ENCODE measurements around the gene ATG4D.
A peak's percentile ranks its signal among the peaks of the same experiment; 100 is the strongest.

ATG4D gene

DNA sequence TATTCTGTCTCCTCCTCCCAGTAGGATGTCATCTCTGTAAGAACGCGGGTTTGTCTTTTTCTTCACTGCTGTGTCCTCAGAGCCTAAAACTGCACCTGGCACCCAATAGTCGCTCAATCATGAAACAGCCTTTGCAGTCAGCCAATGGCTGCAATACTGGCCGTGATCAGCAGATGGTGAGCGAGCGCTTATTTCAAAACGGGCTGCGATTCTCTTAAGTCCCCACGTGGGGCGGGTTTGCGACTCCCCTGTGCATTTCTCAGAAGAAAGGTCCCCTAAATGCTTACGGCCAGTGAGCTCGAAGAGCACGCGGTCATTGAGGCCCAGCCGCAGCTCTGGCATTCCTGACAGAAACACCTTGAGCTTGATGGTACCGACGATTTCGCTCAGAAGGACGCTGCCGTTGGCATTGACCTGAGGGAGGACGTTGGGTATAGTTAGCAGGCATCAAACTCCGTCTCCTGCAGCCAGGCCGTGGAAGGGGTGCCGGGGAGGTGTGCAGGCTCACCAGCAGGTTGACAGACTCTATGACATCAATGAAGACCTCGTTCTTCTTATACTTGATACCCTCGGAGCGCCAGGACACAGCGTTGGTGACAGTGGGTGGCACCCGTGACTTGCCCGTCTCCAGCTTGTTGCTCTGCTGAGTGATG is 37.4 kb downstream of the ATG4D start:
- peak; percentile 90 for DNase-seq (ENCODE audit: low read depth)

DNA sequence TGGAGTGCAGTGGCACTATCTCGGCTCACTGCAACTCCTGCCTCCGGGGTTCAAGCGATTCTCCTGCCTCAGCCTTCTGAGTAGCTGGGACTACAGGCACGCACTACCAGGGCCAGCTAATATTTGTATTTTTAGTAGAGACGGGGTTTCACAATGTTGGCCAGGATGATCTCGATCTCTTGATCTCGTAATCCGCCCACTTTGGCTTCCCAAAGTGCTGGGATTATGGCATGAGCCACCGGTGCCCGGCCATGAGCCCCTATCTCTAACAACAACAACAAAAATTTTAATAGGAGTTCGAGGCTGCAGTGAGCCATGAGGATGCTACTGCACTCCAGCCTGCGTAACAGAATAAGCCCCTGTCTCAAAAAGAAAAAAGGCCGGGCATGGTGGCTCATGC is 38.4 kb downstream of the ATG4D start:
- DNase-seq (ENCODE audit: low read depth), result no peak

DNA sequence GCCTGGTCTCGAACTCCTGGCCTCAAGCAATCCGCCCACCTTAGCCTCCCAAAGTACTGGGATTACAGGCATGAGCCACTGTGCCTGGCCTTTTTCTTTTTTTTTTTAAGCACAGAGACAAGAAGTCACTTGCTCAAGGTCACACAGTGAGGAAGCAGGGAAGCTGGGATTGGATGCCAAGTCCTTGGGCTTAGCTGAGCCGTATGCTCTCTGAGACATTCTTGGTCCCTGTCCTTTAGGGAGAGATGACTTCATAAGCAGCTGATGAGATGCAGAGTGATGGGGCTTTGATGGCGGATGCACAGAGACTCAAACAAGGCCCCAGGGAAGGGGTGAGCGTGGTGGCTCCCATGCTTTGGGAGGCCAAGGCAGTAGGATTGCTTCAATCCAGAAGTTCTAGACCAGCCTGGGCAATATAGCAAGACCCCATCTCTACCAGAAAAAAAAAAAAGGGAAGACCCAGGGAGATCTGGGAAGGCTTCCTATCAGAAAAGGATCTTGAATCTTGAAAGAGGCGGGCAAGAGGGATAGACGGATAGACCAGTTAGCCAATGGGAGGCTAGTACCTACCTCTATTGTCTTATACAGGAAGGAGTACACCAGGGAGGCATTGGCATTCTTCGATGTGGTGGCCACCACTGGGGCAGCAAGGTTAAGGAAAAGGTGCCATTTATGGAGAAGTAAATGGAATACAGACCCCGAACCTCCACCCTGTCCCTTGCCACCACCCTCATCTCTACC is 39.5 kb downstream of the ATG4D start:
- DNase-seq (ENCODE audit: low read depth), result no peak

DNA sequence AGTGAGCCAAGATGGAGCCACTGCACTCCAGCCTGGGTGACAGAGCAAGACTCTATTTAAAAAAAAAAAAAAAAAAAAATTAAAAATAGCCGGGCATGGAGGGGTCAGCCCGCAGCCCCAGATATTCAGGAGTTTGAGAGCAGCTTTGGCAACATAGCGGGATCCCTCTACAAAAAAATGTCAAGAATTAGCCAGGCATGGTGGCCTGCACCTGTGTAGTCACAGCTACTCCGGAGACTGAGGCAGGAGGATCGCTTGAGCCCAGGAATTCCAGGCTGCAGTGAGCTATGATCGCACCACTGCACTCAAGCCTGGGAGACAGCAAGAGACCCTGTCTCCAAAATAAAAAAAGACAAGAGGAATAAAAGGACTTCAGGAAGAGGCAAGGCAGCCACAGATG is 42.7 kb downstream of the ATG4D start:
- no peak for DNase-seq (ENCODE audit: low read depth)

DNA sequence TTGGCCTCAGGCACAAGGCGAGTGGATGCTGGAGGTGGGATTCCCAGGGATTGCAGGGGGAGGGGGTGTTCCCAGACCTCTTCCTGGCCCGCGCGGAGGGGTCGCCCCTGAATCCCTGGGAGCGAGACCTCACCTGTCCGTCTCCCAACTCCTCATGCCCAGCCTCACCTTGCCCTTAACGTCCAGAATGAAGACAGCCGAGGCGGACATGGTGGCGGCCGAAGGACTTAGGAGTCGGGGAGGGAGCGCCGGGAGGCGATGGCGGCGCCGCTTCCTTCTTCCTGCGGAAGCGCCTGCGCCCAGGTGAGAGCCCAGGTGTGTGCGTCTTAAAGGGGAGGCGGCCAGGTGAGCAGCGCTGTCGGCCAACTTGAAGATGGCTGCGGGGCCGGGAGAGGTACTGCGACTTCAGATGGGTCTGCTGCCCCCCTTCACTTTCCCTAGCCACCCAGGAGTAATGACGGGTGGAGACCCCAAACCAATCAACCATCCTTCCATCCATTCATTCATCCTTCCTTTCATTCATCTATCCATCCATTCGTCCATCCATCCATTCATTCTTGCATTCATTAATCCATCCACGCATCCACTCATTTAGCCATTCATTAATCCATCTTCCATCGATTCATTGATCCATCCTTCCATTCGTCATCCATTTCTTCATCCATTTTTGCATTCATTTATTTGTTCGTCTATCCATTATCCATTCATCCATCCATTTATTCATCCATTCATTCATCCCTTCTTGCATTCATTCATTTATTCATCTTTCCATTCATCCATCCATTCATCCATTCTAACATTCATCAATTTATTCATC is 43.5 kb downstream of the ATG4D start, which contains the start of gene AP1M2:
Gene AP1M2, minus strand, starts transcription at position 291 of the 817 bp plus-strand sequence. Its CDS starts 81 bp downstream, at position 210.
- no peak for DNase-seq (ENCODE audit: low read depth)

DNA sequence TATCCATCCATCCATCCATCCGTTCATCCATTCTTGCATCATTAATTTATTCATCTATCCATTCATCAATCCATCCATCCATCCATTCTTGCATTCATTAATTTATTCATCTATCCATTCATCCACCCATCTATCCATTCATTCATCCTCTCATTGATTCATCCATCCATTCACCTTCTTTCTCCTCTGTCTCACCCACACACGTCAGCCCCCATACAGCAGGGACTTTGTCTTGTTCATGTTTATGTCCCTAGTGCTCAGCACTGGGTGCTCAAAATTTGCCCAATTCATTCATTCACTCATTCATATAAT is 44.1 kb downstream of the ATG4D start:
- DNase-seq (ENCODE audit: low read depth), result no peak

DNA sequence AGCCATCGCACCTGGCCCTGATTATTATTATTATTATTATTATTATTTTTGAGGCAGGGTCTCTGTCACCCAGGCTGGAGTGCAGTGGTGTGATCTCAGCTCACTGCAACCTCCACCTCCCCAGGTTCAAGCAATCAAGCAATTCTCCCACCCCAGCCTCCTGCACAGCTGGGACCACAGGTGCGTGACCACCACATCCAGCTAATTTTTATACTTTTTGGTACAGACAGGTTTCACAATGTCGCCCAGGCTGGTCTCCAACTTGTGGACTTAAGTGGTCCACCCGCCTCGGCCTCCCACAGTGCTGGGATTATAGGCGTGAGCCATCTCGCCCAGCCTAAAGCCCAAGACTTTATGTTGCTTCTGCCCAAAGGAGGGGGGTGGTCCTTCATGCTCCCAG is 49.4 kb downstream of the ATG4D start:
- no peak for DNase-seq (ENCODE audit: low read depth)

DNA sequence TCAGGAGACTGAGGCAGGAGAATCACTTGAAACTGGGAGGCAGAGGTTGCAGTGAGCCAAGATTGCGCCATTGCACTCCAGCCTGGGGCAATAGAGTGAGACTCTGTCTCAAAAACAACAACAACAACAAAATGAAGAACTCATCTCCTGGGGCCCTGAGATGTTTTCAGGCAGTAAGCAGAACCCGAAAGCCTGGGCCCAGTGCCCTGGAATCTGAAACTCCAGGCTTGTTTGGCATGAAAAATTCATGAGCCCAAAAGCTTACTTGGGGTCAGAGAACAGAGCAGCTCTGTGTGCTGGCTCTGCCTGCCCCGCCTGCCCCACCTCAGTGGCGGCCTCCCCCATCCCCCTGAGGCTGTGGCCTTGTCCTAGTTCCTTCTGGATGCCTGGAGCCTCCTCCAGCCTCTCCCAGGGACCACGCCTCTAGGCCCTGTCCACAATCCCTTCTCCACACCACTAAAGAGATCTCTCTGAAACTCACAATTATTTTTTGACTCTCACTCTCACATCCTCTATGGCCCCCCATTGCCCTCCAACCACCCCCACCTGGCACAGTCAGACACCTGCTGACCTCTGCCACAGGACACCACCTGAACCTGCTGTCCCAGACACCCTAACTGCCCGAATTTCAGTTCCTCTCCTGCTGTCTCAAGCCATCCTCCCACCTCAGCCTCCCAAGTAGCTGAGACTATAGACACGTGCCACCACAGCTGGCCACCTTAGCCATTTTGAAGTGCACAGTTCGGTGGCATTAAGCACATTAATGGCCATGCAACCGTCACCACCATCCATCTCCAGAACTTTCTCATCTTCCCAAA is 50.3 kb downstream of the ATG4D start:
- peak; percentile 23 for DNase-seq (ENCODE audit: low read depth)

DNA sequence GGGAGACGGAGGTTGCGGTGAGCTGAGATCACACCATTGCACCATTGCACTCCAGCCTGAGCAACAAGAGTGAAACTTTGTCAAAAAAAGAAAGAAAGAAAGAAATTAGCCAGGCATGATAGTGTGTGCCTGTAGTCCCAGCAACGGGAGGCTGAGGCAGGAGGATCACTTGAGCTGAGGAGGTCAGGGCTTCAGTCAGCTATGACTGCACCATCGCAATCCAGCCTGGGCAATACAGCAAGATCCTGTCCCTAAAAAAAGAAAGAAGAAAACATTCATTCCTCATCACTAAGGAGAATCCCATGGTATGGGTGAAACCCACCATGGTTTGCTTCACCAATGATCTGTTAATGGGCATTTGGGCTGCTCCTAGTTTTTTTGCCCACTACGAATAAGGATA is 56.4 kb downstream of the ATG4D start:
- DNase-seq (ENCODE audit: low read depth), result no peak

DNA sequence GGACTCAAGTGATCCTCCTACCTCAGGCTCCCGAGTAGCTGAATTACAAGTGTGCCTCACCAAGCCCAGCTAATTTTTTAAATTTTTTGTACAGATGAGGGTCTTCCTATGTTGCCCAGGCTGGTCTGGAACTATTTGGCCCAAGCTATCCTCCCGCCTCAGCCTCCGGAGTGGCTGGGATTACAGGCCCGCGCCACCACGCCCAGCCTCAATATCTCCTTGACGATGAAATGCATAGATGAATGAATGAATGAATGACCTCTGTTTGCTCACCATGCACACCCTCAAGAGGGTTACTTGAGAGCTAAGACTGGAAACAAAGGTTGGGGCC is 58.3 kb downstream of the ATG4D start:
- no peak for DNase-seq (ENCODE audit: low read depth)

DNA sequence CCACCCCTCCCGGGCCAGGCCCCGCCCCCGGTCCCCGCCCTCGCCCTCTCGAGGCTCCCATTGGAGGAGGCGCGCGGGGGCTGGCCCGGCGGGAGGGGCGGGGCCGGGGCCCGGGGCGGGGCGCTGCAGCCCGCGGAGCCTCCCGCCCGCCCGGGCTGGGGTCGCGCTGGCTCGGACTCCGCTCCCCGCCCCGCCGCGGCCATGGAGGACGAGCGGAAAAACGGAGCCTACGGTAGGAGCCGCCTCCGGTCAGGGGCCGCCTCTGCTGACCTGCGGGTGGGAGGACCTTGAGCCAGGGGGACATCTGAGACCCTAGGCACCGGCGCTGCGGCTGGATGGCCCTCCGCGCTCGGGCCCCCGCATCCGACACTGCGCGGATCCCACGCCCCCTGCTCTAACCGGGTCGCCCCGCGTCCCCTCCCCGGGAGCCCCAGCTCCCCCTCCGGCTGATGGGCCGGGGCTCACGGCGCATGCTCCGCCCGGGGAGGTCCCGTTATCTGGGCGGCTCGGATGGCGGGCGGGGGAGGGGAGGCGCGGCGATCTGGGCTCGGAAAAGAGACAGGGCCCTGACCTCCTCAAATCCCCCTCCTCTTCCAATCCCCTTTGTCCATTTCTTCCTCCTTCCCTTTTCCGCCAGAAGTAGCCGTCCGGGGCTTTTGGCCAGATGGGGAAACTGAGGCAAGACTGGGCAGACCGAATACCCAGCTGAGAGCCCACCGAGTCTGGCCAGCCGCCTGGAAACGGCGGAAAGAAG is 58.8 kb downstream of the ATG4D start:
- DNase-seq (ENCODE audit: low read depth), result peak; percentile 69

Measured in iris pigment epithelial cell (primary cell).